Upper lobe of left lung (tissue), 6 donors: ENCODE data around the gene NUP58. TPM values are rescaled to one million over a fixed set of nuclear protein-coding genes. Genes with fewer than 3 reads are reported as not detected.
A peak's percentile ranks its signal among the peaks of the same experiment; 100 is the strongest.

Source experiments
- ATAC-seq, 2 donors: fragments of 200-7000 bp; cut with Tn5 transposase; one replicate each; pipeline ENCODE4 v1.9.1; 2022; ENCODE audit warnings: mild to moderate bottlenecking in 2 of 2, moderate library complexity in 2 of 2; ENCODE audit not compliant: low FRiP score in 2 of 2
- DNase-seq, 2 donors: peaks; one replicate each; pipeline ENCODE4 v3.0.0-alpha.2; 2019 to 2020
- H3K27ac ChIP-seq, 4 donors: fragments of 200-600 bp; sonication (generic); one replicate each; pipeline ENCODE4 v1.5.1; 2016 to 2019
- H3K27me3 ChIP-seq, 4 donors: fragments of 200-600 bp; sonication (generic); one replicate each; pipeline ENCODE4 v1.5.1; 2017 to 2019
- H3K36me3 ChIP-seq, 4 donors: fragments of 200-600 bp; sonication (generic); one replicate each; pipeline ENCODE4 v1.5.1; 2016 to 2019
- H3K4me1 ChIP-seq, 4 donors: fragments of 200-600 bp; sonication (generic); one replicate each; pipeline ENCODE4 v1.5.1; 2018 to 2019
- H3K4me3 ChIP-seq, 4 donors: fragments of 200-600 bp; sonication (generic); one replicate each; pipeline ENCODE4 v1.5.1; 2017 to 2019; ENCODE audit warnings: mild to moderate bottlenecking in 2 of 4, moderate library complexity in 1 of 4
- H3K9me3 ChIP-seq, 4 donors: fragments of 200-600 bp; sonication (generic); one replicate each; pipeline ENCODE4 v1.5.1; 2018 to 2019
- EP300 ChIP-seq, 4 donors: sonication (generic); formaldehyde crosslinking; IDR thresholded peaks; one replicate each; pipeline ENCODE4 v1.5.1; 2017; ENCODE audit warnings: antibody characterized with exemption in 4 of 4, control low read depth in 2 of 4
- POLR2A ChIP-seq, 4 donors: fragments of 450-650 bp; IDR thresholded peaks; one replicate each; pipeline ENCODE4 v1.5.1; 2016 to 2017; ENCODE audit warnings: antibody characterized with exemption in 4 of 4, mild to moderate bottlenecking in 2 of 4
- POLR2AphosphoS5 ChIP-seq, 2 donors: sonication (generic); formaldehyde crosslinking; IDR thresholded peaks; one replicate each; pipeline ENCODE4 v1.5.1; 2017; ENCODE audit warnings: antibody characterized with exemption in 2 of 2
- WGBS, 2 donors: methylation state at CpG; one replicate each; pipeline ENCODE4 v1.1.5; 2017 to 2018; 5-methylcytosine and 5-hydroxymethylcytosine counted together
- total RNA-seq, 6 donors: library from RNA; depleted of rRNA in 4 of 6; stranded (reverse); fragments of >200 nt in 4 of 6; gene quantifications; one replicate each; pipeline versions ENCODE4 v1.1.0 to v1.2.1, GENCODE V29; 2016 to 2021
- TF ChIP-seq, protein P1 (sequence below), 6 experiments: fragments of 450-650 bp in 4 of 6; fragments of 200-600 bp in 2 of 6; sonication (generic) in 2 of 6; IDR thresholded peaks; one replicate each; pipeline ENCODE4 v1.5.1; 2016 to 2019; ENCODE audit warnings: antibody characterized with exemption in 6 of 6
- donor health status: DM: no; HTN: no; CAD: no; lungs with moderate emphysema.
- donor health status: DM: no; HTN: yes; CAD: no; lungs with severe emphysema.

NUP58 gene, protein sequence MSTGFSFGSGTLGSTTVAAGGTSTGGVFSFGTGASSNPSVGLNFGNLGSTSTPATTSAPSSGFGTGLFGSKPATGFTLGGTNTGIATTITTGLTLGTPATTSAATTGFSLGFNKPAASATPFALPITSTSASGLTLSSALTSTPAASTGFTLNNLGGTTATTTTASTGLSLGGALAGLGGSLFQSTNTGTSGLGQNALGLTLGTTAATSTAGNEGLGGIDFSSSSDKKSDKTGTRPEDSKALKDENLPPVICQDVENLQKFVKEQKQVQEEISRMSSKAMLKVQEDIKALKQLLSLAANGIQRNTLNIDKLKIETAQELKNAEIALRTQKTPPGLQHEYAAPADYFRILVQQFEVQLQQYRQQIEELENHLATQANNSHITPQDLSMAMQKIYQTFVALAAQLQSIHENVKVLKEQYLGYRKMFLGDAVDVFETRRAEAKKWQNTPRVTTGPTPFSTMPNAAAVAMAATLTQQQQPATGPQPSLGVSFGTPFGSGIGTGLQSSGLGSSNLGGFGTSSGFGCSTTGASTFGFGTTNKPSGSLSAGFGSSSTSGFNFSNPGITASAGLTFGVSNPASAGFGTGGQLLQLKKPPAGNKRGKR
- total RNA-seq: 100 to 1,000 TPM in 2 of 6 donors, 10 to 100 TPM in 4; 68.2 to 157 (median 85.6) TPM

DNA sequence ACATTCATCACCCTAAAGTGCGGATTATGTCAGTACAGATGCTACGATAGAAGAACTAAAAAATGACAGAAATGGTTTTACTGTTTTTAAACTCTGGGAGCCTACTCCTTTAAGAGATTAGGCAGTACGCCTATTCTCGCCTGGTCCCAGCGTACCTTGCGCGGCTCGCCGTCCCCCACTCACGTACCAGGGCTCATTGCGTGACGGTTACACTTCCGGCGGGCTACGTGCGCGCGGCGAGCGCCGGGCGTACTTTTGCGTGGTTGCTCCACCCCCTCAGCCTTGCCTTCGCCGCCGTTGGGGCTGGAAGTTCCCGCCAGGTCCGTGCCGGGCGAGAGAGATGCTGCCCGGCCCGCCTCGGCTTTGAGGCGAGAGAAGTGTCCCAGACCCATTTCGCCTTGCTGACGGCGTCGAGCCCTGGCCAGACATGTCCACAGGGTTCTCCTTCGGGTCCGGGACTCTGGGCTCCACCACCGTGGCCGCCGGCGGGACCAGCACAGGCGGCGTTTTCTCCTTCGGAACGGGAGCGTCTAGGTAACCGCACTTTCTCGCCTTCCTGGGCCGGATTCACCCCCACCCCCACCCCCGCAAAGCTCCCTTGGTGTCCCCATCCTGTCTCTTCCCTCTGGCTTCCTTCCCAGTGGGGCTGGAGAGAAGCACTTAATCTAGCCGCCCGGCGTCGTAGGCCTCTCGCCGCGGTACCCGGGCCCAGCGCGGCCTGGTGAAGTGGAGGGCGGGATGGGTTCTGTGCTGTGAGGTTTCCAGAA, at the start of gene NUP58:
Gene NUP58, plus strand, starts transcription at position 279 of the 767 bp plus-strand sequence. Its CDS starts 149 bp downstream, at position 428.
- Histone ChIP-seq H3K9me3 (no peaks in the 10 kb centered on the region), H3K36me3 (peaks cover 0 to 10% (median under 1%) of the 10 kb centered on the region in 4 donors), H3K4me1 (peaks cover 15 to 28% (median 24%) of the 10 kb centered on the region in 4 donors), H3K4me3 (peak within 1 kb of the TSS; percentile 67 to 92 (median 87)), H3K27me3 (no peaks in the 10 kb centered on the region), H3K27ac (peak within 1 kb of the TSS; percentile 89 to 97 (median 95))
- WGBS, 2 donors: 0 to 1% methylated on average over 26 to 44 of the region's 64 CpGs
- DNase-seq (peak; percentile 96 to 99), ATAC-seq (peak; percentile 100)
- TF ChIP-seq EP300 (IDR thresholded peaks at IDR 0.05) (peak in 1 of 4 donors; percentile 89), POLR2AphosphoS5 (IDR thresholded peaks at IDR 0.05) (peak; percentile 93 to 98), POLR2A (IDR thresholded peaks at IDR 0.05) (peak in 3 of 4 donors; percentile 80 to 94 (median 90))
- TF ChIP-seq, protein P1, sequence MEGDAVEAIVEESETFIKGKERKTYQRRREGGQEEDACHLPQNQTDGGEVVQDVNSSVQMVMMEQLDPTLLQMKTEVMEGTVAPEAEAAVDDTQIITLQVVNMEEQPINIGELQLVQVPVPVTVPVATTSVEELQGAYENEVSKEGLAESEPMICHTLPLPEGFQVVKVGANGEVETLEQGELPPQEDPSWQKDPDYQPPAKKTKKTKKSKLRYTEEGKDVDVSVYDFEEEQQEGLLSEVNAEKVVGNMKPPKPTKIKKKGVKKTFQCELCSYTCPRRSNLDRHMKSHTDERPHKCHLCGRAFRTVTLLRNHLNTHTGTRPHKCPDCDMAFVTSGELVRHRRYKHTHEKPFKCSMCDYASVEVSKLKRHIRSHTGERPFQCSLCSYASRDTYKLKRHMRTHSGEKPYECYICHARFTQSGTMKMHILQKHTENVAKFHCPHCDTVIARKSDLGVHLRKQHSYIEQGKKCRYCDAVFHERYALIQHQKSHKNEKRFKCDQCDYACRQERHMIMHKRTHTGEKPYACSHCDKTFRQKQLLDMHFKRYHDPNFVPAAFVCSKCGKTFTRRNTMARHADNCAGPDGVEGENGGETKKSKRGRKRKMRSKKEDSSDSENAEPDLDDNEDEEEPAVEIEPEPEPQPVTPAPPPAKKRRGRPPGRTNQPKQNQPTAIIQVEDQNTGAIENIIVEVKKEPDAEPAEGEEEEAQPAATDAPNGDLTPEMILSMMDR (IDR thresholded peaks at IDR 0.05): peak in 1 of 6 experiments; percentile 32

DNA sequence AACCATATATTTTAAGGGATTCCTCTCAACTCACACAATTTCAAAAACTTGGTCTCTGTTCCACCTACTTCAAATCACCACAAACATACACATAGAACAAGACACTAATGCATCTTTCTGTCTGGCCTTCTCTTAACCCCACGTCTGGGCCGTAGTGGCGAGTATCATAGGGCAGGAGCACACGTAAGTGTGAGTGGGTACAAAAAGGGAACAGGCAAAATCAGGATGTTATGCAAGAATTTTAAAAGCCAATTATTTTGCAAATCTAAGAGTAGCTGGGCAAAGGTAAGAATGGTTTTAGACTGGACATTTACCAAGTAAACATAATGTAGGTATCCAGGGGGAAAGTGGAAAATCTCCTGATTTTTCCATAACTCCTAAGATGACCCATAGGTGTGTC, 49.2 kb upstream of the NUP58 start:
- TF ChIP-seq POLR2AphosphoS5 (IDR thresholded peaks at IDR 0.05) (no peak), POLR2A (IDR thresholded peaks at IDR 0.05) (no peak), EP300 (IDR thresholded peaks at IDR 0.05) (no peak)
- TF ChIP-seq, protein P1 (IDR thresholded peaks at IDR 0.05): no peak
- Histone ChIP-seq H3K4me1 (no peaks in the 10 kb centered on the region), H3K27ac (no peak overlapping the region), H3K9me3 (no peaks in the 10 kb centered on the region), H3K36me3 (peaks cover 0 to 84% (median 16%) of the 10 kb centered on the region in 4 donors), H3K27me3 (no peaks in the 10 kb centered on the region), H3K4me3 (no peak overlapping the region)
- DNase-seq (no peak), ATAC-seq (no peak)
- WGBS, 2 donors: 66 to 75% methylated on average over 4 of the region's 4 CpGs

DNA sequence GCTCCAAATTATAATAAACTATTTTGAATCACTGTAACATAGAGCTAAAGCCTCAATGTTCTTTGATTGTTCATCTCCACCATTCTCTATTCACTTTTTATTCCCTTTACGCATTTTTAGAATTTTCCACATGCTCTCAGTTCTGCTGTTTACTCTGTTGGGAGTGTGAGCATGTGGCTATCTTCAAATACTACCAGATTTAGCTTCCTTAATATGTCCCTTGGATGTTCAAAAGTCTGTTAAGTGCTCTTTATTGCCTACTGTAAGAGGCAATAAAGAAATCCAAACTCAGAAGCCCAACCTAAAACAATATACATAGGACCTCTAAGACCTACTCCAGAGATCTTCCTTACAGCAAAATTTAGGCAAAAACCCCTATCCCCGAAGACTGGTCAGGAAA, 48.7 kb upstream of the NUP58 start:
- Histone ChIP-seq H3K9me3 (no peaks in the 10 kb centered on the region), H3K27me3 (no peaks in the 10 kb centered on the region), H3K36me3 (peaks cover 0 to 90% (median 19%) of the 10 kb centered on the region in 4 donors), H3K4me1 (no peaks in the 10 kb centered on the region), H3K4me3 (no peak overlapping the region), H3K27ac (no peak overlapping the region)
- 89 to 93% methylated on average over 2 of the region's 2 CpGs for WGBS, 2 donors
- DNase-seq (no peak), ATAC-seq (no peak)
- TF ChIP-seq POLR2AphosphoS5 (IDR thresholded peaks at IDR 0.05) (no peak), EP300 (IDR thresholded peaks at IDR 0.05) (no peak), POLR2A (IDR thresholded peaks at IDR 0.05) (no peak)
- TF ChIP-seq, protein P1 (IDR thresholded peaks at IDR 0.05): no peak

DNA sequence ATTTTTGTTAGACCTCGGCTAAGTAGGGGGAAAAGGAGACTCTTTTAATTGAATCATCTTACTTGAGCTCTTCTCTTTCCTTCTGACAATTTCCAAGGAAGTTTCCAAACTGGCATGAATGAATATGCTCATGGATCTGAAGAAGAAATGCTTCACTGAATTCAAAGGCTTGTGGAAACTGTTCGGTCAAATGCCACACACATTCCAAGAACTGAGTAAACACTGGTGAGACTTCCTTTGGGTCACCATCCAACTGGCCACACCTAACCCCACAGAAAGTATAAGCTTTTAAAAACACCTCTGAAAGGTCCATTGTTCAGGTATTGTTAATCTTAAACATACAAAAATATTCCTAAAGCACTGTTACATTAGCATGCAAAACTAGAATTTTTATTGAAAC, 47.7 kb upstream of the NUP58 start:
- DNase-seq (no peak), ATAC-seq (no peak)
- TF ChIP-seq POLR2AphosphoS5 (IDR thresholded peaks at IDR 0.05) (no peak), POLR2A (IDR thresholded peaks at IDR 0.05) (no peak), EP300 (IDR thresholded peaks at IDR 0.05) (no peak)
- TF ChIP-seq, protein P1 (IDR thresholded peaks at IDR 0.05): no peak
- H3K4me3 ChIP-seq: no peak overlapping the region
- 59% methylated on average over 2 of the region's 2 CpGs for WGBS, 2 donors
- H3K27ac ChIP-seq: no peak overlapping the region
- peaks cover 0 to 91% (median 19%) of the 10 kb centered on the region in 4 donors for H3K36me3 ChIP-seq
- no peaks in the 10 kb centered on the region for H3K27me3 ChIP-seq
- H3K9me3 ChIP-seq: no peaks in the 10 kb centered on the region
- no peaks in the 10 kb centered on the region for H3K4me1 ChIP-seq
